Activated naive CD8-positive, alpha-beta T cell treated with anti-CD3 and anti-CD28 coated beads, Interleukin-2, amount 10 ng/mL, durations not matched to agents 7 days and 5 days (primary cell): ENCODE measurements around the gene C1orf105. TPM values are rescaled to one million over a fixed set of nuclear protein-coding genes. Genes with fewer than 3 reads are reported as not detected.

ENCODE experiments used
- total RNA-seq, 2 experiments: library from RNA; stranded (reverse); gene quantifications; one replicate each; pipeline ENCODE4 v1.2.3, GENCODE V29; 2021

Gene C1orf105
- total RNA-seq, 2 experiments from 2014 or later = not detected

Other genes starting within 250 kb of the C1orf105 start
- 10 to 100 TPM; 32.1 to 32.8 TPM for gene PIGC, start 23.4 kb downstream of the C1orf105 start, total RNA-seq
- 10 to 100 TPM; 42.5 to 44.5 TPM for gene SUCO, start 112.5 kb downstream of the C1orf105 start, total RNA-seq
- gene FASLG, start 238.4 kb downstream of the C1orf105 start, total RNA-seq = 1 to 10 TPM; 4.5 to 4.6 TPM